PC-3 (cell line): ENCODE measurements around the gene RAB6A. TPM values are rescaled to one million over a fixed set of nuclear protein-coding genes. Genes with fewer than 3 reads are reported as not detected.
"Not testable (repeated sequence)": the region's sequence is repeated elsewhere in the genome, so short reads cannot be mapped to it uniquely, and the experiment has no call there.

Source experiments
- ATAC-seq: fragments of 200-7000 bp; cut with Tn5 transposase; 2 replicates; pipeline ENCODE4 v1.9.1; 2020; ENCODE audit warnings: mild to moderate bottlenecking, moderate library complexity
- BruUV-seq: library from RNA; stranded (reverse); fragments of 400-500 nt; replicated peaks from 2 replicates; lab custom pipeline; 2021; lab: Mats Ljungman, UMichigan
- CTCF ChIA-PET: fragments of 300-600 bp; sonication (Branson Sonifier 250); formaldehyde crosslinking; loops from one replicate; lab custom pipeline; 2022; ENCODE audit warnings: antibody characterized with exemption; lab: Charles Lee
- POLR2A ChIA-PET: fragments of 300-600 bp; sonication (Branson Sonifier 250); formaldehyde crosslinking; loops from one replicate; lab custom pipeline; 2022; ENCODE audit warnings: antibody characterized with exemption; ENCODE audit not compliant: unreplicated experiment; lab: Charles Lee
- DNase-seq: peaks from one replicate; pipeline ENCODE4 v3.0.0-alpha.2; 2015
- H2AFZ ChIP-seq: fragments of 300-600 bp; sonication (generic); 2 replicates; pipeline ENCODE4 v1.6.0; 2016; ENCODE audit warnings: antibody characterized with exemption, low read length
- H3F3A ChIP-seq: fragments of 300-600 bp; sonication (generic); one replicate; pipeline ENCODE4 v1.6.0; 2017; ENCODE audit warnings: antibody characterized with exemption, low read length, control low read depth, mild to moderate bottlenecking; ENCODE audit not compliant: unreplicated experiment
- H3K27ac ChIP-seq: fragments of 300-600 bp; sonication (generic); 2 replicates; pipeline ENCODE4 v1.5.1; 2016; ENCODE audit warnings: mild to moderate bottlenecking, low read length
- H3K27me3 ChIP-seq: fragments of 300-600 bp; sonication (generic); 2 replicates; pipeline ENCODE4 v1.6.1; 2016; ENCODE audit warnings: low read length, mixed read lengths
- H3K36me3 ChIP-seq: fragments of 300-600 bp; sonication (generic); 2 replicates; pipeline ENCODE4 v1.6.1; 2016; ENCODE audit warnings: low read depth, mixed run types, low read length, mixed read lengths
- H3K4me1 ChIP-seq: fragments of 300-600 bp; sonication (generic); 2 replicates; pipeline ENCODE4 v1.5.1; 2016; ENCODE audit warnings: low read length; ENCODE audit not compliant: insufficient read depth
- H3K4me2 ChIP-seq: fragments of 300-600 bp; sonication (generic); 2 replicates; pipeline ENCODE4 v1.6.0; 2016; ENCODE audit warnings: low read length
- H3K4me3 ChIP-seq: fragments of 300-600 bp; sonication (generic); 2 replicates; pipeline ENCODE4 v1.5.1; 2016; ENCODE audit warnings: mild to moderate bottlenecking, low read length, mixed read lengths
- H3K79me2 ChIP-seq: fragments of 300-600 bp; sonication (generic); 2 replicates; pipeline ENCODE4 v1.6.1; 2017; ENCODE audit warnings: low read length, mixed read lengths
- H3K9ac ChIP-seq: fragments of 300-600 bp; sonication (generic); 2 replicates; pipeline ENCODE4 v1.6.0; 2016; ENCODE audit warnings: mild to moderate bottlenecking, low read length
- H3K9me2 ChIP-seq: fragments of 300-600 bp; sonication (generic); replicated peaks from 2 replicates; pipeline ENCODE4 v1.6.1; 2016; ENCODE audit warnings: mixed run types, low read length, mixed read lengths
- H3K9me3 ChIP-seq: fragments of 300-600 bp; sonication (generic); 2 replicates; pipeline ENCODE4 v1.6.1; 2016; ENCODE audit warnings: low read length, mixed read lengths
- H4K20me1 ChIP-seq: fragments of 300-600 bp; sonication (generic); 2 replicates; pipeline ENCODE4 v1.6.1; 2016; ENCODE audit warnings: low read length, mixed read lengths
- EZH2 ChIP-seq: fragments of 300-600 bp; sonication (generic); IDR thresholded peaks from one replicate; pipeline ENCODE4 v1.6.1; 2017; ENCODE audit warnings: antibody characterized with exemption, mild to moderate bottlenecking, low read length; ENCODE audit not compliant: unreplicated experiment
- EZH2phosphoT487 ChIP-seq: fragments of 300-600 bp; sonication (generic); IDR thresholded peaks from 2 replicates; pipeline ENCODE4 v1.6.1; 2018; ENCODE audit warnings: mild to moderate bottlenecking, antibody characterized with exemption, low read length, borderline replicate concordance
- intact Hi-C: fragments of 100-400 bp; cut with micrococcal nuclease; formaldehyde crosslinking; loops from 2 replicates; pipeline ENCODE4 v1.9.0; 2023
- total RNA-seq: library from RNA; depleted of rRNA; stranded (reverse); fragments of >200 nt; gene quantifications from 2 replicates; pipeline ENCODE4 v1.2.3, GENCODE V29; 2014
- TF ChIP-seq, protein P1 (sequence below): fragments of 300-600 bp; sonication (generic); conservative IDR thresholded peaks from 2 replicates; pipeline ENCODE4 v1.5.1; 2017; ENCODE audit warnings: antibody characterized with exemption, low read depth, mild to moderate bottlenecking, low read length

RAB6A gene
- total RNA-seq, 1 experiment from 2014 or later = 97.9 TPM

DNA sequence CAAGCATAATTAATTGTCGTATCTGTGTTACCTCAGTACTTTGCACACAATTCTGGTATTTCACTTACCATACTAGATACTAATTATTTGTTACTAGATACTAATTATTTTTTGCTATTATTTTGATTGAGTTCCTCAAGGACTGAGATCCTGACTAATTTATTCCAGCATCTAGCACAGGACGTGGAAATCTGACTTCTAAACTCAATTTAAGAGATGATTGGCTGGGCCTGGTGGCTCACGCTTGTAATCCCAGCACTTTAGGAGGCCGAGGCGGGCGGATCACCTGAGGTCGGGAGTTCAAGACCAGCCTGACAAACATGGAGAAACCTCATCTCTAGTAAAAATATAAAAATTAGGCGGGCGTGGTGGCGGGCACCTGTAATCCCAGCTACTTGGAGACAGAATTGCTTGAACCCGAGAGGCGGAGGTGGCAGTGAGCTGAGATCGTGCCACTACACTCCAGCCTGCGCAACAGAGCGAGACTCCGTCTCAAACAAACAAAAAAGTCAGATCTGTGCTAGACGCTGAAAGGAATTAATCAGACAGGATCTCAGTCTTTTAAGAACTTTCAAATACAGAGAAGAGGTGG is 26.3 kb upstream of the RAB6A start:
- ATAC-seq = peak; percentile 11
- H4K20me1 ChIP-seq = no peaks in the 10 kb centered on the region
- DNase-seq = no peak
- TF ChIP-seq EZH2 = no peak
- TF ChIP-seq, protein P1, sequence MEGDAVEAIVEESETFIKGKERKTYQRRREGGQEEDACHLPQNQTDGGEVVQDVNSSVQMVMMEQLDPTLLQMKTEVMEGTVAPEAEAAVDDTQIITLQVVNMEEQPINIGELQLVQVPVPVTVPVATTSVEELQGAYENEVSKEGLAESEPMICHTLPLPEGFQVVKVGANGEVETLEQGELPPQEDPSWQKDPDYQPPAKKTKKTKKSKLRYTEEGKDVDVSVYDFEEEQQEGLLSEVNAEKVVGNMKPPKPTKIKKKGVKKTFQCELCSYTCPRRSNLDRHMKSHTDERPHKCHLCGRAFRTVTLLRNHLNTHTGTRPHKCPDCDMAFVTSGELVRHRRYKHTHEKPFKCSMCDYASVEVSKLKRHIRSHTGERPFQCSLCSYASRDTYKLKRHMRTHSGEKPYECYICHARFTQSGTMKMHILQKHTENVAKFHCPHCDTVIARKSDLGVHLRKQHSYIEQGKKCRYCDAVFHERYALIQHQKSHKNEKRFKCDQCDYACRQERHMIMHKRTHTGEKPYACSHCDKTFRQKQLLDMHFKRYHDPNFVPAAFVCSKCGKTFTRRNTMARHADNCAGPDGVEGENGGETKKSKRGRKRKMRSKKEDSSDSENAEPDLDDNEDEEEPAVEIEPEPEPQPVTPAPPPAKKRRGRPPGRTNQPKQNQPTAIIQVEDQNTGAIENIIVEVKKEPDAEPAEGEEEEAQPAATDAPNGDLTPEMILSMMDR = no peak
- no peak for TF ChIP-seq EZH2phosphoT487
- peak overlapping the region; percentile 96 for H3K9ac ChIP-seq
- H3K4me2 ChIP-seq = peak overlapping the region; percentile 92
- H3F3A ChIP-seq = no peaks in the 10 kb centered on the region
- peaks cover 21% of the 10 kb centered on the region for H3K4me1 ChIP-seq
- peak overlapping the region; percentile 85 for H3K4me3 ChIP-seq
- peak overlapping the region; percentile 95 for H3K27ac ChIP-seq
- no peaks in the 10 kb centered on the region for H3K9me3 ChIP-seq
- H3K9me2 ChIP-seq = no peaks in the 10 kb centered on the region
- ChIA-PET POLR2A (interaction anchor here (1.7 kb wide), 1 partner anchor 8 kb away, joined by 9 read pairs; no protein-coding TSS in a partner anchor), CTCF (no interaction called here)
- BruUV-seq = no TSS peak
- intact Hi-C loops = no loop called here
- peaks cover 23% of the 10 kb centered on the region for H3K79me2 ChIP-seq
- no peaks in the 10 kb centered on the region for H3K27me3 ChIP-seq
- H3K36me3 ChIP-seq = no peaks in the 10 kb centered on the region
- peak overlapping the region; percentile 90 for H2AFZ ChIP-seq

DNA sequence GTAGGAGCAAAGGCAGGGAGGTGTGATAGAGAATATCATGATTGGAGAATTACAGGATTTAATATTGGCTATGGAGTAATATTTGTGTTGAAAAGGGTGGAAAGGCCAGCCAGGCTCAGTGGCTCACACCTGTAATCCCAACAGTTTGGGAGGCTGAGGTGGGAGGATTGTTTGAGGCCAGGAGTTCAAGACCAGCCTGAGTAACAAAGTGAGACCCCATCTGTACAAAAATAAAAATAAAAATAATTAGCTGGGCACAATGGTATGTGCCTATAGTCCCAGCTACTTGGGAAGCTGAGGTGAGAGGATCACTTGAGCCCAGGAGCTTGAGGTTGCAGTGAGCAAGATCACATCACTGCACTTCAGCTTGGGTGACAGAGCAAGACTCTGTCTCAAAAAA is 24.6 kb upstream of the RAB6A start:
- not testable (repeated sequence) for BruUV-seq, H3K27ac ChIP-seq
- H3K79me2 ChIP-seq = peaks cover 23% of the 10 kb centered on the region

DNA sequence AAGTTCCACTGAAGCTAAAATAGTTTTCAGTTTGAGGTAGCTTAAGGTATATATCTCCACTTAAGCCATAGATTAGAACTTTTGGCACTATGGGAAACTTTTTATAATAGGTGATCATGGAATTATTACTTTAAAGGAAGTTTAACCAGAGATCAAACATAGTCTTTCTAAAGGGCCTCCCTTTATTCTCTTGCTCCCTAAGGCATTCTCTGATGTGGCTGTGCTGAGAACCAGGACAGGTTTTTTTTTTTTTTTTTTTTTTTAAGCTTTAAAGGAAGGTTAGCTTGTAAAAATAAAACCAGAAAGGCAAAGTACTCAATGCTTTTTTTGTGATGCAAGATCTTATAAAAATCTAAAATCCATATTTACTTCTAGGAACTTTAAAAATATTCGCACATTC is 23.9 kb upstream of the RAB6A start:
- Histone ChIP-seq H3K79me2 (peaks cover 21% of the 10 kb centered on the region), H3K9me3 (no peaks in the 10 kb centered on the region), H2AFZ (no peak overlapping the region), H3K4me3 (no peak overlapping the region), H3K9ac (no peak overlapping the region), H3K4me2 (no peak overlapping the region), H3F3A (no peaks in the 10 kb centered on the region), H3K27ac (no peak overlapping the region), H4K20me1 (no peaks in the 10 kb centered on the region), H3K4me1 (peaks cover 25% of the 10 kb centered on the region), H3K9me2 (no peaks in the 10 kb centered on the region), H3K36me3 (no peaks in the 10 kb centered on the region), H3K27me3 (no peaks in the 10 kb centered on the region)
- TF ChIP-seq EZH2phosphoT487 (no peak), EZH2 (no peak)
- TF ChIP-seq, protein P1 = no peak
- CTCF ChIA-PET = interaction anchor here (0.6 kb wide), 1 partner anchor 162 kb away, joined by 8 read pairs; no protein-coding TSS in a partner anchor
- intact Hi-C loops = no loop called here
- ATAC-seq (no peak), DNase-seq (no peak)
- TSS peak; percentile 4 for BruUV-seq
- POLR2A ChIA-PET = no interaction called here

More for the DNA sequence above, 24.6 kb upstream of the RAB6A start:
- intact Hi-C loops, H3F3A ChIP-seq, H3K9me3 ChIP-seq, H3K9ac ChIP-seq, H3K27me3 ChIP-seq, DNase-seq, POLR2A ChIA-PET, H3K9me2 ChIP-seq, H4K20me1 ChIP-seq, H3K4me2 ChIP-seq, H3K4me3 ChIP-seq, H3K36me3 ChIP-seq, H2AFZ ChIP-seq, ATAC-seq: not testable (repeated sequence)
- CTCF ChIA-PET = interaction anchor here (0.6 kb wide), 1 partner anchor 161 kb away, joined by 8 read pairs; no protein-coding TSS in a partner anchor
- peaks cover 21% of the 10 kb centered on the region for H3K4me1 ChIP-seq
